NB4 (cell line): ENCODE results near the gene GCDH.

Source experiments
- DNase-seq: peaks from one replicate; pipeline ENCODE4 v3.0.0; 2010; ENCODE audit warnings: low read depth
- H3K4me3 ChIP-seq: one replicate; pipeline ENCODE4 v1.5.1; 2011; ENCODE audit warnings: mild to moderate bottlenecking, low read depth, low read length, moderate library complexity
- CTCF ChIP-seq: IDR thresholded peaks from one replicate; pipeline ENCODE4 v1.5.1; 2012; ENCODE audit warnings: low read depth, low read length
- MAX ChIP-seq: IDR thresholded peaks from 2 replicates; pipeline ENCODE4 v1.6.1; 2011; ENCODE audit warnings: low read depth, low read length
- MYC ChIP-seq: IDR thresholded peaks from 2 replicates; pipeline ENCODE4 v1.6.1; 2011; ENCODE audit warnings: low read depth, low read length
- POLR2A ChIP-seq: IDR thresholded peaks from 2 replicates; pipeline ENCODE4 v1.6.1; 2011; ENCODE audit warnings: mild to moderate bottlenecking; ENCODE audit not compliant: insufficient read length; ENCODE audit errors: extremely low read depth

The GCDH gene

GRCh38 chr19:12924621-12925310 is 33.8 kb downstream of the GCDH start:
- no peak for TF ChIP-seq CTCF
- TF ChIP-seq MYC: no peak
- TF ChIP-seq POLR2A: no peak
- TF ChIP-seq MAX: no peak
- DNase-seq: no peak
- no peak overlapping the region for H3K4me3 ChIP-seq

GRCh38 chr19:12930002-12930645 is 39.2 kb downstream of the GCDH start:
- TF ChIP-seq CTCF: peak; percentile 39
- TF ChIP-seq MAX: peak; percentile 64
- TF ChIP-seq POLR2A: no peak
- TF ChIP-seq MYC: peak; percentile 48; the same call in 1 of the 2 replicates
- peak; percentile 55 for DNase-seq

GRCh38 chr19:12932392-12933286 is 41.7 kb downstream of the GCDH start:
- TF ChIP-seq CTCF: no peak
- no peak; the same call in 1 of the 2 replicates for TF ChIP-seq MYC
- no peak for TF ChIP-seq MAX
- no peak for TF ChIP-seq POLR2A
- no peak for DNase-seq

More at GRCh38 chr19:12930002-12930645, 39.2 kb downstream of the GCDH start:
- peak overlapping the region; percentile 25 for H3K4me3 ChIP-seq

GRCh38 chr19:12933287-12934072 is 42.5 kb downstream of the GCDH start, which contains the start of gene FARSA:
Gene FARSA (minus strand): TSS chr19:12933711. CDS start chr19:12933696, 15 bp downstream.
- DNase-seq: peak; percentile 93
- H3K4me3 ChIP-seq: peak within 1 kb of the TSS; percentile 95
- TF ChIP-seq MYC (peak; percentile 92), MAX (peak; percentile 78), CTCF (no peak), POLR2A (peak; percentile 93)

More at GRCh38 chr19:12932392-12933286, 41.7 kb downstream of the GCDH start:
- H3K4me3 ChIP-seq: peak overlapping the region; percentile 95

GRCh38 chr19:12935071-12935470 is 44.1 kb downstream of the GCDH start:
- no peak overlapping the region for H3K4me3 ChIP-seq
- DNase-seq: no peak
- TF ChIP-seq MYC (no peak), CTCF (no peak), POLR2A (no peak), MAX (no peak)
